HUES6 (cell line): Measurements from ENCODE around the gene MED27.

Experiments
- H3K27ac ChIP-seq: 2 replicates; pipeline ENCODE4 v1.7.0; 2013; ENCODE audit warnings: low read depth, mild to moderate bottlenecking, low read length, inconsistent platforms
- H3K27me3 ChIP-seq: 2 replicates; pipeline ENCODE4 v1.6.1; 2013; ENCODE audit warnings: low read length; ENCODE audit not compliant: control insufficient read depth, insufficient read depth
- H3K36me3 ChIP-seq: 2 replicates; pipeline ENCODE4 v1.6.1; 2013; ENCODE audit warnings: low read length; ENCODE audit not compliant: control insufficient read depth, insufficient read depth
- H3K4me1 ChIP-seq: 2 replicates; pipeline ENCODE4 v1.6.1; 2013; ENCODE audit warnings: low read length; ENCODE audit not compliant: control insufficient read depth, insufficient read depth
- H3K4me3 ChIP-seq: 2 replicates; pipeline ENCODE4 v1.5.1; 2013; ENCODE audit warnings: low read depth, low read length
- H3K9ac ChIP-seq: one replicate; pipeline ENCODE4 v1.6.1; 2013; ENCODE audit warnings: mild to moderate bottlenecking, low read length
- H3K9me3 ChIP-seq: 2 replicates; pipeline ENCODE4 v1.6.1; 2013; ENCODE audit warnings: low read depth, low read length; ENCODE audit not compliant: control insufficient read depth, insufficient read depth

The MED27 gene

DNA sequence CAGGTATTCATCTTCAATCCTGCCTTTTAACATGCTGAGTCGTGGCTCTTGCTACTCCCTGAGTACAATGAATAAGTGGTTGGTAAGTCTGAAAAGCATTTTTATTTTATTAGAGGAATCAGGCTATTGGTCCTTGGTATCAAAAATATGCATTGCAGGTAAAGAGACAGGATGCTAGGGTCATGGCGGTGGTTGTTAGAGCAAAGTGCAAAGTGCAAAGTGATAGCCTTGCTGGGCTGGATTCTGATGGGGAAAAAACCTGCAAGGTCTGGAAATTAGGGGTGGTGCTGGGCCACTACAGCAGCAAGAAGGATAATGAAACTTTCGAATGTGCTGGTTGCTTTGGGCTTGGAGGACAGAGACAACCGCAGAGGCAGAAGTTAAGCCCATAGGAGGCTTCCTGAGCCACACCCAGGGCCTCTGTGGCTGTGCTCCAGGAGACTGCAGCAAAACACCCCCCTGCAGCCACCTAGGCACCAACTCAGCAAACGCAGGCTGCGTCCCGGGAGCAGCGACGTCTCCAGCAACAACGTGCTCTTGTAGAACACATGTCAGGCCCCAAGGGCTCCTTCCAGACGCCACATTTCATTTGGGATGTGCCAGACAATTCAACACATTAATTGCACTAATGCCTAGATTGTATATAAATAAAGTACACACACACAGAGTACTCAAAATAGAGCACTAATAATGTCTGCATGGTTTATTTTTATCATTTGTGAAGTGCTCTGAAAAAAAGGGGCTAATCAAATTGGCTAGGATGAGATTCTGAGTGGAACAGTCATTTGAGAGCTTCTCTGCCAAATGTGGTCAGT is 190.0 kb downstream of the MED27 start:
- H3K27me3 ChIP-seq = no peaks in the 10 kb centered on the region
- no peak overlapping the region for H3K9ac ChIP-seq
- no peak overlapping the region for H3K27ac ChIP-seq
- H3K36me3 ChIP-seq = no peaks in the 10 kb centered on the region
- H3K4me3 ChIP-seq = no peak overlapping the region
- H3K4me1 ChIP-seq = peaks cover 47% of the 10 kb centered on the region
- no peaks in the 10 kb centered on the region for H3K9me3 ChIP-seq

DNA sequence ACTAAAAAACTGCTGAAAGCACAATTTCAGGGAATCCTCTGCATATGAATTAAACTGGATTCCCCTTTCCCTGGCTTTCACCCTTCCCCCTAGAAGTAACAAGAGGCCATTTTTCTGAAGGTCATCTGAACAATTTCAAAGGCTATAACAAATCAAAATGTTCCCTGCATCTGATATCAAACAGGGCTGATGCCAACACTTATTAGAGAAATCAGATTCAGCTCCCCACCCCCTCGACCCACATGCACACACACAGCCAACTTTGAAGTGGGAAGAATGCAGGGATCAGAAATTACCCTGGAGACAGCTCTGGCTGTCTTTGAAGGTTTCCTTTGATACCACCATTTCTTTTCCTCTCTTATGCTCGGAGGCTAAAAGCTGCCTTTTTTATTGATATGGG is 190.7 kb downstream of the MED27 start:
- no peaks in the 10 kb centered on the region for H3K36me3 ChIP-seq
- no peaks in the 10 kb centered on the region for H3K9me3 ChIP-seq
- no peak overlapping the region for H3K4me3 ChIP-seq
- no peaks in the 10 kb centered on the region for H3K27me3 ChIP-seq
- H3K9ac ChIP-seq = no peak overlapping the region
- H3K27ac ChIP-seq = no peak overlapping the region
- peaks cover 47% of the 10 kb centered on the region for H3K4me1 ChIP-seq

DNA sequence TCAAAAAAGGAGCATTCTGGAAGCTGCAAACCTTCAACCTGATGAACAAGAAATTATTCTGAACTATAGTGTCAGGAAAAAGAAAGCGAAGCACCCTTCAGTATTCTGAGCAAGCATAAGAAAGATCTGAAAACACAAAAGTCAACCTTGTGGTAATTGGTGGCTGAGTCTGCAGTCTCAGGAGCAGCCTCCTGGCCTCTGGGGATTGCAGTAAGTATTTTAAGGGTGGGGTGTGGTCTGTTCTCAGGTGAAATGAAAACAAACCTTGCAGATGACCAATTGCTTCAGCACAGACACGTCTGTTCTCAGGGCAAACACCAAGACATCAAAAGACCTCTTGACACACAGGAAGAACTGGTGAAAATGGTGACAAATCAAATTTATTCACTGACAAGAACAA is 192.0 kb downstream of the MED27 start:
- Histone ChIP-seq H3K9me3 (no peaks in the 10 kb centered on the region), H3K27ac (no peak overlapping the region), H3K4me1 (peaks cover 36% of the 10 kb centered on the region), H3K4me3 (no peak overlapping the region), H3K36me3 (no peaks in the 10 kb centered on the region), H3K27me3 (no peaks in the 10 kb centered on the region), H3K9ac (no peak overlapping the region)

DNA sequence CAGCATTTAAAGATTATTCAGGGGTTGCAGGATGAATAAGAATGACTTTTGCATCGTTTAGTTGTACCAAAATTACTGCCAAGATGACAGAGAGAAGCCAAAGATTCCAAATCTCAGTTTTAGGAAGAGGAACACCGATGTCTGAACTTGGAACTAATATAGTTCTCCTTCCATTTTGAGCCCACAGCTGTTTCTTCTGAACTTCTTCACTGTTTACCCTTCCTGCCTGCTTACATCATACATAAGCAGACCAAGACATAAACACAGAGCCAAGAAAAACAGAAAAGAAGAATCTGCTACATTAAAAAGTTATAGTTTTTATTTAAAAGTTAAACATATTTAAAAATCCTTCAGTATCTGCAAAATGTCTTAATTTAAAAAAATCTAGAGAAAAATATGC is 192.8 kb downstream of the MED27 start:
- no peak overlapping the region for H3K9ac ChIP-seq

DNA sequence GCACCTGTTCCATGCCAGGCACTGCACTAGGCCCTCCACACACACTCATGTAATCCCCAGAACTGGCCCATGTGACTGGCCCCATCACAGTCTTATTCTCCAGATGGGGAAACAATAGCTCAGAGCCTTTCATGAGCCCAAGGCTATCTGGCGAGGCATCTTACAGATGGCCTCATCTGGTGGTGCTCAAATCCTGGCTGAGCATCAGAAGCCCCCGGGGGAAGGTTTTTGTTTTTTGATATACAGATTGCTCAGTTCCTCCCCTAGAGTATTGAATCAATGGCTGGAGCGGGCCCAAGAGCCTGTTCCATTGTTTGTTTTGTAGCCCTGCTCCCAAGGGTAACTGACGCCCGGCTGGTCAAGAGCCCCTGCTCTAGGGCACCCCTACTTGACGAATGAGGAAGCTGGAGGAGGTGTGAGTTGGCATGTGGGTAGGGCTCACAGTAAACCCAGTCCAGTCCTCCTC is 194.5 kb downstream of the MED27 start:
- H3K36me3 ChIP-seq = no peaks in the 10 kb centered on the region
- no peak overlapping the region for H3K9ac ChIP-seq
- peaks cover 38% of the 10 kb centered on the region for H3K4me1 ChIP-seq
- no peak overlapping the region for H3K4me3 ChIP-seq
- no peak overlapping the region for H3K27ac ChIP-seq
- H3K9me3 ChIP-seq = no peaks in the 10 kb centered on the region
- H3K27me3 ChIP-seq = no peaks in the 10 kb centered on the region

More for the DNA sequence above, 192.8 kb downstream of the MED27 start:
- H3K4me3 ChIP-seq = no peak overlapping the region
- no peaks in the 10 kb centered on the region for H3K9me3 ChIP-seq
- no peaks in the 10 kb centered on the region for H3K36me3 ChIP-seq
- no peak overlapping the region for H3K27ac ChIP-seq
- no peaks in the 10 kb centered on the region for H3K27me3 ChIP-seq
- H3K4me1 ChIP-seq = peaks cover 30% of the 10 kb centered on the region

DNA sequence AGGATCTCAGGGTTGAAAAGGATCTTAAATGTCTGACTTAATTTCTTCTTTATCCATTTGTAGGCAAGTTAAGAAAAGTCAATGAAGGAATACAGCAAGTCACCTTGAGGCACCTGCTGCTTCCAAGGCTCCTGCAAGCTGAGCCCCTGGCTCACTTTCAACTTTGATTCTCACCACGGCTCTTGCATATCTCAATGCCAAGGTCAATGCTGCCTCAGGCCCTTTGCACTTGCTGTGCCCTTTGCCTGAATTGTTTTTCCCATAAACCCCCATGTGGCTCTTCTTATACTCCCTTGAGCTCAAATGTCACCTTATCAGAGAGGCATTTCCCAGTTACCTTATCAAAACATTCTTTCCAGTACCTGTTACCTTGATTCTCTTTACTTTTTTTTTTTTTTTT is 195.4 kb downstream of the MED27 start:
- H3K4me3 ChIP-seq = no peak overlapping the region
- H3K9ac ChIP-seq = no peak overlapping the region
- H3K9me3 ChIP-seq = no peaks in the 10 kb centered on the region
- peaks cover 29% of the 10 kb centered on the region for H3K4me1 ChIP-seq
- H3K27ac ChIP-seq = no peak overlapping the region
- no peaks in the 10 kb centered on the region for H3K27me3 ChIP-seq
- H3K36me3 ChIP-seq = peaks cover 4% of the 10 kb centered on the region; the same call in 1 of the 2 replicates

DNA sequence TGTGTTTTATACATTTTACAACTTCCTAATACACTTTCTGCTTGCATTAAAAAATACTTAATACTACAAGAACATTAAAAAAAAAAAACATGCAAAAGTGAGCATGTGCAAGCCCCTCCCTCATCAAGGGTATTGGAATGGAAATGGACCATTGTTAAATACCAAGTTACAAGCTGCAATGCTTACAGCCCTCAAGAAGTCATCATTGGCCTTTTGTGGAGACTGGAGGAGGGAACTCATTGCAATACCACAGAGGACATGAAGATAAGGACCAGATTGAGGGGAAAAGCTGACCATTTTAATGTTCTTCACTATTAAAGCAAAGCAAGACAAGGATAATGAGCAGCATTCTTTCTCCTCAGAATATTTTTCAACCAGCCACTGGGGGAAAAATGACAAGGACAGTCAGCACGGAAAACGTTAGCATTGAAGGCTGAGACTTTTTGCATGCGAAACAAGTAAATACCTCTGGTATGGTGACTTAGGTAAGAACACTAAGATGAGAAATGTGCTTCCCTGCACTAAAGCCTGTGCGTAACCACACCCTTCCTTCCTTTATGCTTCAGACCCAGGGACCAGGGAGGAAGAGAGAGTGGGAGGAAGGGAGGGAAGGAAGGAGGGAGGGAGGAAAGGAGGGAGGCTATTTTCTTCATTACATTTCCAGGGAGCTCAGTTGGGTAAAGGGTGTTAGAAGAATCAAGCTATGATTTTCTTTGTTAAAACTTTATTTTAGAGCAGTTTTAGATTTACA is 198.7 kb downstream of the MED27 start:
- H3K4me1 ChIP-seq = peaks cover 9% of the 10 kb centered on the region
- H3K9me3 ChIP-seq = no peaks in the 10 kb centered on the region
- no peak overlapping the region for H3K27ac ChIP-seq
- no peak overlapping the region for H3K4me3 ChIP-seq
- H3K27me3 ChIP-seq = no peaks in the 10 kb centered on the region
- H3K9ac ChIP-seq = no peak overlapping the region
- H3K36me3 ChIP-seq = peaks cover 4% of the 10 kb centered on the region; the same call in 1 of the 2 replicates

DNA sequence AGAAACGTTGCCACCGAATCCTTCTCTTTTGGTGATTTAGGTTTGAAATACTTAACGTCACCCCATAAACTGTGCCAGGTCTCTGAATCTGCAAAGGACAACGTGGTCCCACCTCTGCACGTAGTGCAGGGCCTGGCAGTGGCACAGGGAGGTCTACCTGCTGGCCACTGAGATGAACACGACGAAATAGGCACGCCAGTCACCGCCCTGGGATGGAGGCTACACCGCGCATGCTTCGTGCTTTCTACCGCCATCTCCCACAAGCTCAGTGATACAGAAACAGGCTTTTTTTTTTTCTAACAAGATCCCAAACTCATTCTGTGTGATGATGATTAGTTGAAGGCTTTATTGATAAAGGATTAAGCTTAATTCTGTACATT is 199.8 kb downstream of the MED27 start:
- Histone ChIP-seq H3K9me3 (no peaks in the 10 kb centered on the region), H3K27ac (no peak overlapping the region), H3K4me1 (peaks cover 9% of the 10 kb centered on the region), H3K9ac (no peak overlapping the region), H3K27me3 (no peaks in the 10 kb centered on the region), H3K36me3 (peaks cover 4% of the 10 kb centered on the region; the same call in 1 of the 2 replicates), H3K4me3 (no peak overlapping the region)

DNA sequence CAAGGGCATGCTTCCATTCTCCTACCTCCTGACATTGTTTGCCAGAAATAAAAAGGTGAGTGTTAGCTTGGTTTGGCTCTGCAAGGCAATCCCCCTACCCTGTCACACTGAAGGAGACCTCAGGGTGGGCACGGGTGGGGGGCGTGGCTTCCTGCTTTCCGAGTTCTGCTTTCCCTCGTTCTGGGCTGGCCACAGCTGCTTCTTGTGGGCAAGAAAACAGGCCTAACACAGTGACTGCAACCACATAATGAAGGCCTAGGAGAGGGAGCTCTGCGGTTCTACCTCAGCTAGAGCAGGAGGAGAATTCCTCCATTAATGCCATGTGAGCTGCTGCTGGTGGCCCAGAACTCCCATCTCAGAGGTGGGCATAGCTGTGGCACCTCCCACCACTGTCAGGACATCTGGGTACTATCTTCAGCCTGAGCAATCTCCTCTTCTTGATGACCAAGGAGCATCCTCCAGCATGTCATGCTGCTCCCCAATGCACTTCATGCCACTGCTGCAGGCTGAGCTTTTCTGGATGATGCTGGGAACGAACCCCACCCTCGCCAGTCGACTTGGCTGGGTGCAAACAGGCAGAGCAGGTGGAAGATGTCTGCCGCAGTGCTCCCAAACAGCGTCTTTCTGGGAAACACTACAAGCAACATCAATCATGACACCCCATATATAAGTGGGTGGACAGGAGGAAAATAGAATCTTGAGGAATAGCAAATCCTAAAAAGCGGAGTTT is 200.3 kb downstream of the MED27 start:
- no peaks in the 10 kb centered on the region for H3K9me3 ChIP-seq
- H3K4me3 ChIP-seq = no peak overlapping the region
- no peaks in the 10 kb centered on the region for H3K27me3 ChIP-seq
- no peak overlapping the region for H3K9ac ChIP-seq
- H3K36me3 ChIP-seq = peaks cover 4% of the 10 kb centered on the region; the same call in 1 of the 2 replicates
- H3K27ac ChIP-seq = no peak overlapping the region
- peaks cover 9% of the 10 kb centered on the region for H3K4me1 ChIP-seq

DNA sequence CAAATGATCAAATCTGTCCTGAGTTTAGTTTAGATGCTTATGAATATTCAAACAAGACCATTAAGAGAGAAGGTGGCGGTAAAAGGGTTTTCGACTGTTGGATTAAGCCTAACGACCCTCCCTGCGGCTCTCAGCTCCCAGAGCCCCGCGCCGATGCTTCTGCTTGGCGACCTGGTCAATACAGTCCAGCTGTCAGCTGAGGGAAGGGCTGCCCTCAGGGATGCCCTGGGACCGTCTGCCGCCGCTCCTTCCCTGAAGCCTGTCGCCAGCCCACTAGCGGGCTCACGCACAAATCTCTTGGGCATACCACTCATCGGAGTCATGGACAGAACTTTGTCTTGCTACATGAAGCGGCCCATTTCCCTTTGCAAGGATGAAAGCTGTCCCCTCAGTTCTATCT is 203.2 kb downstream of the MED27 start:
- Histone ChIP-seq H3K4me3 (no peak overlapping the region), H3K4me1 (peaks cover 8% of the 10 kb centered on the region), H3K36me3 (peaks cover 4% of the 10 kb centered on the region; the same call in 1 of the 2 replicates), H3K9ac (no peak overlapping the region), H3K9me3 (no peaks in the 10 kb centered on the region), H3K27me3 (no peaks in the 10 kb centered on the region), H3K27ac (no peak overlapping the region)
